OCI-LY7 (cell line): ENCODE data around the gene YARS1.

ENCODE experiments used
- CTCF ChIP-seq: fragments of 200-600 bp; sonication (generic); conservative IDR thresholded peaks from 2 replicates; pipeline ENCODE4 v1.5.1; 2014; ENCODE audit warnings: mild to moderate bottlenecking, antibody characterized with exemption, low read length, moderate library complexity, mixed read lengths
- EZH2phosphoT487 ChIP-seq: fragments of 200-600 bp; sonication (generic); IDR thresholded peaks from 2 replicates; pipeline ENCODE4 v1.6.1; 2018; ENCODE audit warnings: low read depth, borderline replicate concordance, mild to moderate bottlenecking, mixed run types, antibody characterized with exemption, low read length, moderate library complexity, mixed read lengths

GRCh38 chr1:32767641-32768040 is 49.5 kb downstream of the YARS1 start:
- TF ChIP-seq CTCF (no peak), EZH2phosphoT487 (no peak)
